Stomach (tissue), 4 donors: Measurements from ENCODE around the gene XPO6.

ENCODE experiments used
- CTCF ChIP-seq, 7 experiments: fragments of 450-650 bp in 4 of 7; fragments of 200-600 bp in 3 of 7; sonication (generic) in 3 of 7; IDR thresholded peaks; one replicate each; pipeline ENCODE4 v1.5.1; 2016 to 2019; ENCODE audit warnings: antibody characterized with exemption in 7 of 7, control low read depth in 2 of 7, mild to moderate bottlenecking in 1 of 7
- POLR2AphosphoS5 ChIP-seq, 3 donors: sonication (generic); formaldehyde crosslinking; IDR thresholded peaks; one replicate each; pipeline ENCODE4 v1.6.1; 2016; ENCODE audit warnings: antibody characterized with exemption in 3 of 3

GRCh38 chr16:28082624-28083023 lies 129.1 kb downstream of the XPO6 start:
- no peak for TF ChIP-seq CTCF (IDR thresholded peaks at IDR 0.05)
- no peak for TF ChIP-seq POLR2AphosphoS5 (IDR thresholded peaks at IDR 0.05)
